GM18502 (cell line): ENCODE results near the gene APOBR.
"Not testable (repeated sequence)": the region's sequence is repeated elsewhere in the genome, so short reads cannot be mapped to it uniquely, and the experiment has no call there.

Experiments
- ATAC-seq: cut with Tn5 transposase; IDR thresholded peaks from one replicate; pipeline ENCODE4 v1.9.1; 2021; ENCODE audit warnings: mild to moderate bottlenecking; ENCODE audit not compliant: unreplicated experiment, poor library complexity

APOBR gene

DNA sequence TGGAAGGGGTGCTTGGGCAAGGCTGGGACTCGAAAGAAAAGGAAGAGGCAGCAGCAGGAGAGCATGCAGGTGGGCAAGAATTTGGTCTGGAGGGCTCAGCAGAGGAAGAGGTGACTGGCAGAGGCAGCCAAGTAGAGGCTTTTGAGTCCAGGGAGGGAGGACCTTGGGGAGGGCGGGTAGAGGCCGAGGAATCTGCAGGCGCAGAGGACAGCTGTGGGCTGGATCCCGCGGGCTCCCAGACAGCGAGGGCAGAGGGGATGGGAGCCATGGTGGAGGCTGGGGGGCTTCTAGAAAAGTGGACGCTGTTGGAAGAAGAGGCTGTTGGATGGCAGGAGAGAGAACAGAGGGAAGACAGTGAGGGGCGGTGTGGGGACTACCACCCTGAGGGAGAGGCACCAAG lies 2.9 kb downstream of the APOBR start:
- no peak for ATAC-seq

DNA sequence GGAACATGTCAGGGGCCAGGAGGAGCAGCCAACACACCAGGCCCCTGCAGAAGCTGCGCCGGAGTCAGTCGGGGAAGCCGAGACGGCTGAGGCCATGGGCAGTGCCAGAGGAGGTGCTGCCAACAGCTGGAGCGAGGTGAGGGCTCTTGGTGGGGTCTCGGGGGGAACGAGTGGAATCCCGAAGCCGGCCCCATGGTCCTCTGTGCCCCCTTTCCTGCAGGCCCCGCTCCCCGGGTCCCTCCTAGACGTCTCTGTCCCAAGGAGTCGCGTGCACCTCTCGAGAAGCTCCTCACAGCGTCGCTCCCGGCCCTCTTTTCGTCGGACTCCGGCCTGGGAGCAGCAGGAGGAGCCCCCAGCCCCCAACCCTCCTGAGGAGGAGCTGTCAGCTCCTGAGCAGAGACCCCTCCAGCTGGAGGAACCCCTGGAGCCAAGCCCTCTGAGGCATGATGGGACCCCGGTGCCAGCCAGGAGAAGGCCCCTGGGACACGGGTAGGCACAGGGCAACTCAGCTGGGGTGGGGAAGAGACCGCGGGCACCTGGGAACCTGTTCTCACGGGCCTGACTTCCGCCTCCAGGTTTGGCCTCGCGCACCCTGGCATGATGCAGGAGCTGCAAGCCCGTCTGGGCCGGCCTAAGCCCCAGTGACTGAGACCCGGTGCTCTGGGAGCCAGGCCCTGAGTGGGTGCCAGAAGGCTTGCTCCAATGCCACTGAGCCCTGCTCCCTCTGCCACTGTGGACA lies 3.6 kb downstream of the APOBR start:
- no peak for ATAC-seq

DNA sequence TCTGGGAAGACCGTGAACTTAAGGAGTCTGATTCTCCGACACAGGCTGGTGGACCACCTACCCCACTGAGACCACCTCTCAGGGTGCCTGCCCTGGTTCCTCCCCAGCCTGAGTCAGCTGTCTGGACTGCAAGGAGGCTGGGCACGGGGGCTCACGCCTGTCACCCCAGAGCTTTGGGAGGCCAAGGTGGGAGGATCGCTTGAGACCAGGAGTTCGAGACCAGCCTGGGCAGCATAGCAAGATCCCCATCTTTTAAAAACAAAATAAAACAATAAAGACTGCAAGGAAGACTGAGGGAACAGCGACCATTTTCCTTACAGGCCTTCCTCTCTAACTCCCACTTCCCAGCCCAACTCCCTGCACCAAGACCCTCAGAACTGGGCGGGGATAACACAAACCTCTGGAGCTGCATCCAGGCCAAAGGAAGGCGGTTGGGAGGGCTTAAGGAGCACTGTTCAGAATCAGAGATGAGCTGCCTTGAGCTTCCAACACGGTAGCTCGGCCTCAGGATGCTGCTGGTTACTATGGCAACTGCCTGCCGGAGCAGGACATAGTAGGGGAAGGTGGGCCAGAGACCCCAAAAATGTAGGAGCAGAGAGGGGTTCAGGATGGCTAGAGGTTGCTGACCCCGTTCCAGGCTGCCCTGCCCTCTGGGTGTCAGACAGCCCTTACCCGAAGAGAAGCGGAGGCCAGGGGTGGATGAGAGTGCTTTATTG lies 4.4 kb downstream of the APOBR start:
- ATAC-seq, result no peak

DNA sequence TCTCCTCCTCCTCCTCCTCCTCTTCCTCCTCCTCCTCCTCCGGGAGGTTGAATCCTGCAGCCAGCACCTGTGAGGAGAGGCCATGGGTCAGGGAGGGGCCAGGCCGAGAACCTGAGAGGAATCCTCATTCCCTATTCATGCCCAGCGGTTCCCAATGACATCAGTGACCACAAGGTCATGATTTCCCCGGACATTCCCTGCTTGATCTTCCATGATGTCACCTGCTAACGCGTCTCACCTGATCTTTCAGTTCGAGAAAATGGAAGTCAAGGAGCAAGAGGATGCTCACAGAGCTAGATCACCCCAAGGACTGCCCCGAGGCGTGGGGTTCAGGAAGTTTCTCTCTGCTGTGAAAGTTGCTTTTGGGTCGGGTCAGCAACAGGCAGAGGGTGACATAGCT lies 5.4 kb downstream of the APOBR start:
- no peak for ATAC-seq

DNA sequence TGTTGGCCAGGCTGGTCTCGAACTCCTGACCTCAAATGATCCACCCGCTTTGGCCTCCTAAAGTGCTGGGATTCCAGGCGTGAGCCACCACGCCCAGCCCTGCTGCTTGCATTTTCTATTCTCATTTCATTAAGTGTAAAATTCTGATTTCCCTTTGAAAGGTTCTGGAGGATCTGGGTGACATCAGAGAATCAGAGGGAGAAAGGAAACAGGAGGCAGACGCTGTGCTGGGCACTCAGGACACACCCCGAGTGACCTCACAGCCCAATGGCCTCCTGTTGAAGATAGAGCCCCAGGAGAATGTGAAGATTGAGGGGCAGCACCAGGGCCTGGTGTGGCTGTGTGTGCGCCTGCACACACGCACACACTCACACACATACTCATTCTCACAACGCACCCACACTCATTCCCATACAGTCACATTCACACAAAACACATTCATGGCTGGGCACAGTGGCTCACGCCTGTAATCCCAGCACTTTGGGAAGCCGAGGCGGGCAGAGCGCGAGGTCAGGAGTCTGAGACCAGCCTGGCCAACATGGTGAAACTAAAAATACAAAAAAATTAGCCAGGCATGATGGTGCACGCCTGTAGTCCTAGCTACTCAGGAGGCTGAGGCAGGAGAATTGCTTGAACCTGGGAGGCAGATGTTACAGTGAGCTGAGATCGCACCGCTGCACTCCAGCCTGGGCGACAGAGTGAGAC lies 6.2 kb downstream of the APOBR start:
- ATAC-seq, result not testable (repeated sequence)

DNA sequence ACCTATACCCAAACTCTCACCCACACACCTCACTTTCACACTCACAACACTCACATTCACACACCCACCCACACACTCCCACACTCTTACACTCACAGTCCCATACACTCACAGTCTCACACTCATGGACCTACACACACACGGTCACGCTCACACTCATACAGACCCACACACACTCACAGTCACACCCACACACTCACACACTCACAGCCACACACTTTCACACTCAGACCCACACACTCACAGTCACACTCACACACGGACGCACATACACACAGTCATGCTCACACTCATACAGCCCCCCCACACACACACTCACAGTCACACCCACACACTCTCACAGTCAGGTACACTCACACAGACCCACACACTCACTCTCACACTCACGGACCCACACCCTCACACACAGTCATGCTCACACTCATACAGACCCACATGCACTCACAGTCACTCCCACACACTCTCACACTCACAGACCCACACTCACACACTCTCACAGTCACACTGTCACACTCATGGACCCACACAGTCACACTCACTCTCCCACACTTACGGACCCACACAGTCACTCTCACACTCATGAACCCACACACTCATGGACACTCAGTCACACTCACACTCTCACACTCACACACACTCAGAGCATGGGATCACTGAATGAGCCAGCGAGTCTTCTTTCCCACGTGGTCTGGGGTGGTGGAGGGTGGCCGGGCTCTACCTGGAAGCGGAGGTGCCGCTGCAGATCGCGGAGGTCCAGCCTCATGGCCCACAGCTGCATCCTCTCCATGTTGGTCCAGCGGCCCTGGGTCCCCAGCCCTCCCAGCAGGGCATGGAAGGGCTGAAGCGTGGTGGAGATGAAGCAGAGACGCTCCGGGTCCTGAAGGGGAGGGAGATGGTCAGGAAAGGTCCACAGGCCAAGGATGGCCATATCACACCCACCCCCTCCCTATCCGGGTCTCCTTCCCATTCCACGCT lies 7.1 kb downstream of the APOBR start:
- no peak for ATAC-seq

DNA sequence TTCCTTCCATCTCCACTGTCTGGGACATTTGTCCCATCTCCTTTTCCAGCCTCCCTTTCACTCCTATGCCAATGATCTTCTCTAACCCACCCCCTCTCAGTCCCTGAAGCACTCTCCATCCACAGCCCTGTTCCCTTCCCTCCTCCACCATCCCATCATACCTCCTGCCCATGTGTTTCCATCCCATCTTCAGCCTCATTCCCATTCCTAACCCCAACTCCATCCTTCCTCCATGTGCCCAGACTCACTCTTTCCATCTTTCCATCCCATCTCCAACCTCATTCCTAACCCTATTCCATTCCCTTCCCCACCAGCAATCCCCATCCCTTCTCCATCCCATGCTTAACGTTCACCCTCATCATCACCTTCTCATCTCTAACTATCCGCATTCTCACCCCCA lies 7.8 kb downstream of the APOBR start:
- no peak for ATAC-seq

DNA sequence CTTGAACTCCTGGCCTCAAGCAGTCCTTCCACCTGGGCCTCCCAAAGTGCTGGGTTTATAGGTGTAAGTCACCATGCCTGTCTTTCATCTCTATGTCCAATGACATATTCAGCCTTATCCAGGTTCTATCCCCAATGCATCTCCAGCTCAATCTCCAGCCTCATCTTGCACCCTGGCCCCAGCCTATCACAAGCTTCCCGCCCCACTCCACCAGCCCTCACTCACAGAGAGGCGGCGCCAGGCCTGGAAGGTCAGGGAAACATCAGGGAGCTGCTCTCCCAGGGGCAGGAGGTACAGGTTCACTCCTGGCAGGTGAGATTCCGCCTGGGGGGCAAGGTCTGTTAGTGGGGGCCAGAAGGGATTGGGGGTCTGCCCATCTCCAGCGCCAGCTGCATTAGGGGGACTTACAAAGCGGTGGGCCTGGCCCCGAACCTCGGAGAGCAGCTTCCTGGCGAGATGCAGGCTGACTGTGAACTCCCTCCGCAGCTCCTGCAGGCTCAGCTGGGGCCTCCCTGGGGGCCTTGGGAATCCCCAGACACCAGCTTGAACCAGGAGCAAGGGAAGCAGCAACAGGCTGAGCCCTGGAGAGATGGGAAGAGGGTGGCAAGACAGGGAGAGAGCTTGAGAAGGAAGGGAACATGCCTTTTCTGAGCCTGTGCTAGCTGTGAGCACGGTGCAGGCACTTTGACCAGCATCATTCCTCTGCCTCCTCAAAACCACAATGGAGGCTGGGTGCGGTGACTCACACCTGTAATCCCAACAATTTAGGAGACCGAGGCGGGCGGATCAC lies 9.2 kb downstream of the APOBR start:
- ATAC-seq, result no peak

DNA sequence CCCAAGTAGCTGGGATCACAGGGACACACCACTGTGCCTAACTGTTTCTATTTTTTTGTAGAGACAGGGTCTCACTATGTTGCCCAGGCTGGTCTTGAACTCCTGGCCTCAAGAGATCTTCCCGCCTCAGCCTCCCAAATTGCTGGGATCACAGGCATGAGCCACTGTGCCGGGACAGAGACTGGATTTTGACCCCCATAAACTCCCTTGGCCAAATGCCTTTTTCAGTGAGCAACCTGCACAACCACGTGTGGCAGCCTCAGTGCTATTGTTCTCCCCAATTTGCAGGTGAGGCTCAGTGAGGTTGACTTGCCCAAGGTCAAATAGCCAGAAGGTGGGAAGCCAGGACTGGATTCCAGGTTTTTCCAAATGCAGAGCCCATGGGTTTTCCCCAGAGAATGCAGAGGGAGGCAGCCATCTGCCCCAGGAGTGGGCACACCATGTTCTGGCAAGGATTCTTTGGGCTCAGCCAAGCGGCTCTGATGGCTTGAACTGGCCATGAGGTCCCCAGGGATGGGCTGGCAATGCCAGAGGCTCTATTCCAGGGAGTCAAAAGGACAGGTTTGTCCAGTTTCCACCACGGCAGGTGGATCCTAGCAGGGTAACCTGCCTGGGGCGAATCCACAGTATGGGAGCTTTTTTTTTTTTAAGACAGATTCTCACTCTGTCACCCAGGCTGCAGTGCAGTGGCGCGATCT lies 10.4 kb downstream of the APOBR start:
- ATAC-seq, result no peak

DNA sequence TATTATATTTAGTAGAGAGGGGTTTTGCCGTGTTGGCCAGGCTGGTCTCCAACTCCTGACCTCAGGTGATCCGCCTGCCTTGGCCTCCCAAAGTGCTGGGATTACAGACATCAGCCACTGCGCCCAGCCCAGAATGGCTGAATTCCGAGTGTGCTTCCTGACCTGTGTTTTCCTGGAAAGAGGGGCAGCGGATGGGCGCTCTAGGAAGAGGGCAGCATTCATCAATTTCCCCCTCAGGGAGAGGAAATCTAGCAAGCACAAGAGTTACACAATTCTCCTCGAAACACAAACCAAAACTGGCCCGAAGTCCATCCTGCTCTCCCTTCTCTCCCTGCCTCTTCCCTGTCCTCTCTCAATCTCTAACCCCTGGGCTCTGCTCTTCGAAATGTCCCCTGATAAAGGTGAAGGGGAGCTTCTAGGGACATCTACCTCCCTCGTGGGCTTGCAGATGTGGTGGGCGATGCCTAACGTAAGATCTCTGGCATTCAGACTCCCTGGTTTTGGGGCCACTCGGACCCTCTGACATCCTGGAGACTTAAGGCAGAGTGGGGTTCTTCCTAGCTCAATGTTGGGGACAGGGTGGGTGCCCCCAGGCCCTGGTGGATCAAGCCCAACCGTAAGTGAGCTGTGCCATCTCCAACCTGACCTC lies 11.2 kb downstream of the APOBR start:
- ATAC-seq, result no peak

DNA sequence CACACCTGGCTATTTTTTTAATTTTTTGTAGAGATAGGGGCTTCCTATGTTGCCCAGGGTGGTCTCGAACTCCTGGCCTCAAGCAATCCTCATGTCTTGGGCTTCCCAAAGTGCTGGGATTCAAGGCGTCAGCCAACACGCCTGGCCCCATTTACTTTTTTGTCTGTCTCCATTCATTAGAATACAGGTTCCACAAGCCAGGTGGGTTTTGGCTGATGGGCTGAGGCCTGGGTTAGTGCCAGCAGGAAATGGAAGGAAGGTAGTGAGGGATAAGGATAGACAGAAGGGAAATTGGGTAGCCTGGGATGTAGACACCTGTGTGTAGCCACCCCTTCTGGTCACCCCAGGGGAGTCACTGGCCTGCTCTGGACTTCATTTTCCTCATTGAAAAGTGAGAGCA lies 16.6 kb downstream of the APOBR start:
- no peak for ATAC-seq

DNA sequence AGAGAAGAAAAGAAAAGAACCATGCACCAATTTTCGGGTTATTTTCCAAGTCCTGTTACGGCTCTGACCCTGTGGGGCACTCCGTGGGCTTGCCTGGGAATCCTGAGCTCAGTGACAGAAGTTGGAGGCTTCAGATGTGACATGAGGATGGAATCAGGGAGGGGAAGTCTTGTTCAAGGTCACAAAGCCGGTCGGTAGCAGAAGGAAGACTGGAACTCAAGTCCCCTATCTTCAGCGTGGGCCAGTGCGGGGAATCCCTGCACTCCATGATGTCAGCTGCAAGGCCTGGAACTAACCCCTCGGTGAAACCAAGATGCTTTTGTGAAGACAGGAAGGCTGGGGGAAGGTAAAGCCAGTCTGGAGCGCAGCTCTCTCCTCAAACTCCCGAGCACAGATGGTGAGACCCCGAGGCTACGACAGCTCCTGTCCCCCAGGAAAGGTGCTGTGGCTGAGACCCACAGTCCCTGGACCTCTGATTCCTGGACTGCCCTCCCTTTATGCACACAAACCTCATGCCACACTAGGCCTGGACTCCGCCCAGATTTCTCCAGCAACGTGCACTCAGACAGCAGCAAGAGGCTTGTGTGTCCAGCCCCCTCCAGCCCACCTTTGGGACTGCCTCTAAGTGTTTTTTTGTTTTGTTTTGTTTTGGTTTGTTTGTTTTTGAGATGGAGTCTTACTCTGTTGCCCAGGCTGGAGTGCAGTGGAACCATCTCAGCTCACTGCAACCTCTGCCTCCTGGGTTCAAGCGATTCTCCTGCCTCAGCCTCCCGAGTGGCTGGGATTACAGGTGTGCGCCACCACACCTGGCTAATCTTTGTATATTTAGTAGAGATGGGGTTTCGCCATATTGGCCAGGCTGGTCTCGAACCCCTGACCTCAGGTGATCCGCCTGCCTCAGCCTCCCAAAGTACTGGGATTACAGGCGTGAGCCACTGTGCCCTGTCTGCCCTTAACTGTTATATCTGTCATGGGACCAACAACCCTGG lies 17.7 kb downstream of the APOBR start:
- no peak for ATAC-seq

DNA sequence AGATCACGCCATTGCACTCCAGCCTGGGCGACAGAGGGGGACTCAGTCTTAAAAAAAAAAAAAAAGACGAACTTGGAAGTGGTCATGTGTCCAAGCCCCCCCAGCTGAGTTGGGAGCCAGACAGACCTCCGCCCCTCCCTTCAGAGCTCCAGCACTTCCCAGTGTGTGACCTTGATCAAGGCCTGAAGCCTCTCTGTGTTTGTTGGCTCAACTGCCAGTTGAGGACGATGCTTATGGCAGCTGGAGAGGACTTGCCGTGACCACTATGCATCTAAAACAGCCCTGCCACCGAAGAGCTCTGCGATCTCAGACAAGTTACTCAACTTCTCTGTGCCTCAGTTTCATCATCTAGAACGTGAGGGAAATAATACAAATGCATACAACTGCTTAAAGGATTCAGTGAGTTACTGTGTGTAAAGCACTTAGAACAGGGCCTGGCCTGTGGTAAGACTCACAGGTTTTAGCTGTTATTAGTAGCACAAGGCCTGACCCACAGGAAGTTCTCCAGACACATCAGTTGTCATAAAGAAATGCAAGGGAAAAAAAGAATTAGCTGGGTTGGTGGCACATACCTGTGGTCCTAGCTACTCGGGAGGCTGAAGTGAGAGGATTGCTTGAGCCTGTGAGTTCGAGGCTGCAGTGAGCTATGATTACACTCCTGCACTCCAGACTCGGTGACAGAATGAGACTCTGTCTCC lies 19.2 kb downstream of the APOBR start:
- no peak for ATAC-seq

DNA sequence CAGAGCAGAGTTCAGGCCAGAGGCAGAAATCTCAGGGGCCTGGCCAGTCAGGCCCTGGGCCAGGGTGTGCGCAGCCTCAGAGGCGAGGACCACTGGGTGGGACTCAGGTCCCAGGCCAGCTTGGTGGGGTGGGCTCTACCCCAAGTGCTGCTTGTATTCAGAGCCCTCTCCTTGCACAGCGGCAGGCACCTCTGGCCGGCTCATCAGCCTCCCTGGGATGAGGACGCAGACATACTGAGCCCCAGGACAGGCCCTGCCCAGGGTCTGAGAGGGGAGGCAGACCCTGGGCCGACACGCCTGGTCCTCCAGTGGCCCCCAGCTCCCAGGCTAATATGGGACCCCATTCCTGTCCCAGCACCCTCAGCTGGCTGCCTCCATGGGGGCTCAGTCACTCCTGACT lies 19.8 kb downstream of the APOBR start:
- no peak for ATAC-seq

DNA sequence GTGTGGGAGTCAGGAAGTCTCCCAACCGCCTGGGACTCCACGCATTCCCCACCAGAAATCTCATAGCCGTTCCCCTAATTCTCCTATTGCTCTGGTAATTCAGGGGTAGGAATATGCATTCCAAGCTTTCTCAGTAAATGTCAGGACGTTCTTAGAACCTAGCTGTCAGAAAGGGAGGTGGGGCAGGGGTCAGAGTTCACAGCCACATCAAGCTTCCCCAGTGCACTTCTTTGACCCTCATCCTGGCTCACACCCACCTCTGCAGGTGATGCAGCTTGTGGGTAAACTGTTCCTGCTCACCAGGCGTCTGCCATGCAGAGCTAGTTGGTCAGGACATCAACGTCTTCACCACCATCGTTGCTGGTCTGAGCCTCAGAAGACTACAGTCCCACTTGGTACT lies 26.2 kb downstream of the APOBR start:
- no peak for ATAC-seq

DNA sequence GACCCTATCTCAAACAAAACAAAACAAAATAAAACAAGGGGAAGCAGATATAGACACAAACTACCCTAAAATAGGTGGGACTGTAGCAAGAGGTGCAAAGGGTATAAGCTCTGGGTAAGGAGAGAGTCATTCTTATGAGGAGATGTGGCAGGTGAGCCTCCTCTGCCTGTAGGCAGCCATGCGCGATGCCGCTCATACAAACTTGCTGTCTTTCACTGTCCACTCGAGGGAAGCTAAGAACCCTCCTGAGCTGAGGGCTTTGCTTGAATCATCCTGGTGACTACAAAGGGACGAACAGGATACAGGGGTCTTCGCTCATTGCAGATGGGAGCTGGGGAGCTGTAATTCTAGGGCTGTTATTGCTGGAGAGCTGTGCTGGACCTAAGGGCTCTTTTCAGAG lies 27.0 kb downstream of the APOBR start:
- ATAC-seq, result no peak

DNA sequence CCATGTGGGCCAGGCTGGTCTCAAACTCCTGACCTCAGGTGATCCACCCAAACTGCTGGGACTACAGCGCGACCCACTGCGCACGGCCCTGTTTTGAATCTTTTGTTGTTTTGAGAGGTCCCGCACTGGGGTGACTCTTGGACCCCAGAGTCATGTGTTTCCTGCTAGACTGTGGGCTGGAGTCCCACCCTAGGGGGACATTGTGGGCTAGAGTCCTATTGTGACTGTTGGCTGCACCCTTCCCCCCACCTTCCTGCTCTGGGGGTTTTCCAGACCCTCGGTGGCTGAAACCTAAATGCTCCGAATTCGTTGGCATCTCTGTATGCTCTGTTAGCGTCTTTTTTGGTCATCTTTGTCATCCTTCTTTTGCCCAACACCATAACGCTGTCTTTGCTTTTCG lies 28.3 kb downstream of the APOBR start:
- ATAC-seq, result no peak
